ENCODE measurements around the gene GNB1. TPM values are rescaled to one million over a fixed set of nuclear protein-coding genes. Genes with fewer than 3 reads are reported as not detected.
"Not testable (repeated sequence)": the region's sequence is repeated elsewhere in the genome, so short reads cannot be mapped to it uniquely, and the experiment has no call there.

The GNB1 gene
- total RNA-seq, 1 donor from 2014 or later, result 427 TPM

- H3K4me1 Mint-ChIP-seq (ENCODE audit: unreplicated experiment); H3K36me3 Mint-ChIP-seq (ENCODE audit: low read depth, unreplicated experiment); H3K27ac Mint-ChIP-seq (ENCODE audit: unreplicated experiment); H3K9me3 Mint-ChIP-seq (ENCODE audit: unreplicated experiment); H3K27me3 Mint-ChIP-seq (ENCODE audit: unreplicated experiment); H3K4me3 Mint-ChIP-seq (ENCODE audit: unreplicated experiment); DNase-seq (ENCODE audit: low spot score): not testable (repeated sequence)
Measured at GRCh38 chr1:1738799-1739337, 152.0 kb downstream of the GNB1 start.

GRCh38 chr1:1737675-1738590 lies 153.0 kb downstream of the GNB1 start:
- H3K9me3 Mint-ChIP-seq (ENCODE audit: unreplicated experiment); H3K4me1 Mint-ChIP-seq (ENCODE audit: unreplicated experiment); H3K27me3 Mint-ChIP-seq (ENCODE audit: unreplicated experiment); H3K27ac Mint-ChIP-seq (ENCODE audit: unreplicated experiment); H3K4me3 Mint-ChIP-seq (ENCODE audit: unreplicated experiment); H3K36me3 Mint-ChIP-seq (ENCODE audit: low read depth, unreplicated experiment); DNase-seq (ENCODE audit: low spot score): not testable (repeated sequence)

Other genes with a start within 250 kb of the GNB1 start
- gene CDK11B, start 232.1 kb downstream of the GNB1 start, total RNA-seq (ENCODE audit: unreplicated experiment), result 71.0 TPM
- 140 TPM for gene SLC35E2B, start 198.3 kb downstream of the GNB1 start, total RNA-seq (ENCODE audit: unreplicated experiment)
- 109 TPM for gene CDK11A, start 166.7 kb downstream of the GNB1 start, total RNA-seq (ENCODE audit: unreplicated experiment)
- 85.4 TPM for gene NADK, start 112.6 kb downstream of the GNB1 start, total RNA-seq (ENCODE audit: unreplicated experiment)
- 0.64 TPM for gene CALML6, start 24.2 kb upstream of the GNB1 start, total RNA-seq (ENCODE audit: unreplicated experiment)
- 0.92 TPM for gene TMEM52, start 28.2 kb upstream of the GNB1 start, total RNA-seq (ENCODE audit: unreplicated experiment)
- gene CFAP74, start 112.7 kb upstream of the GNB1 start, total RNA-seq (ENCODE audit: unreplicated experiment), result not detected
- 0.64 TPM for gene GABRD, start 128.3 kb upstream of the GNB1 start, total RNA-seq (ENCODE audit: unreplicated experiment)
- 23.1 TPM for gene PRKCZ, start 159.3 kb upstream of the GNB1 start, total RNA-seq (ENCODE audit: unreplicated experiment)

Data from endothelial cell (in vitro differentiated cells).